Activated CD4-positive, alpha-beta T cell treated with anti-CD3 and anti-CD28 coated beads, Interleukin-2, amount 50 U/mL, for 48 hours (primary cell): Measurements from ENCODE around the gene CACNG4.

Experiments
- DNase-seq, 2 experiments: peaks; one replicate each; pipeline ENCODE4 v3.0.0-alpha.2; 2020

The CACNG4 gene

DNA sequence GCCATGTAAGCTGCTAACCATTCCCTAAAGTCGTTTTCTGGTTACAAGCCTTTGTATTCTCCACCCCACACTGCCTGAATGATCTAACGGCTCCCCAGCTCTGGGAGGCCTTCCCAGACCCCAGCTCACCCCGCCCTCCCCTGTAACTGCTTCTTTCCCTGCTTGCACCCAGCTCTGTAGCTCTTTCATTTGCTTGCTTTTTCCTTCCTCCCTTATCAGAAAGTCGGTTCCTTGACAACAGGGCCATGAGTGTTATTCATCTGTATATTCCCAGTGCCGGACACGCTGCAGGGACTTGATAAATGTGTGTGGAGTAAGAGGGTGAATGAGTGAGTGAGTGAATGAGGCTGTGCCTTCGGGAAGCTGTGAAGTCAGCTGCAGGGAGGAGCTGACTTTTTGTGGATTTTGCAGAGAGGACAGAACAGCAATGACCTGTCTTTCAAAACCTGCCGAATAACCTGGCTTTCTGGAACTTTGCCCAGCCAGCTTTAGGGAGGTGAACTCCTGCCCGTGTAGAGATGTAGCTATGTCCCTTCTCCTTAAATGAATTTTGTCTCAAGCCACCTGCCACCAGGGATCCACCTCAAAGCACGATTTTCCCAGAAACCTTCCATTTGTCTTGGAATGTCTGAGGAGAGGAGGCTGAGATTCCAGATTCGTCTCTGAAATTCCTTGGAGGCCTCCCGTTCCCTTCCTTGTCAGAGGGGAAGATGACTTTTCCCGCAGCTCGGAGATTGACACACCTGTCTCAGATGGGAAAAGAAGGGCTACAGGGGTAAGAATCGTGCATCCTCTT, 20.0 kb upstream of the CACNG4 start:
- no peak for DNase-seq

DNA sequence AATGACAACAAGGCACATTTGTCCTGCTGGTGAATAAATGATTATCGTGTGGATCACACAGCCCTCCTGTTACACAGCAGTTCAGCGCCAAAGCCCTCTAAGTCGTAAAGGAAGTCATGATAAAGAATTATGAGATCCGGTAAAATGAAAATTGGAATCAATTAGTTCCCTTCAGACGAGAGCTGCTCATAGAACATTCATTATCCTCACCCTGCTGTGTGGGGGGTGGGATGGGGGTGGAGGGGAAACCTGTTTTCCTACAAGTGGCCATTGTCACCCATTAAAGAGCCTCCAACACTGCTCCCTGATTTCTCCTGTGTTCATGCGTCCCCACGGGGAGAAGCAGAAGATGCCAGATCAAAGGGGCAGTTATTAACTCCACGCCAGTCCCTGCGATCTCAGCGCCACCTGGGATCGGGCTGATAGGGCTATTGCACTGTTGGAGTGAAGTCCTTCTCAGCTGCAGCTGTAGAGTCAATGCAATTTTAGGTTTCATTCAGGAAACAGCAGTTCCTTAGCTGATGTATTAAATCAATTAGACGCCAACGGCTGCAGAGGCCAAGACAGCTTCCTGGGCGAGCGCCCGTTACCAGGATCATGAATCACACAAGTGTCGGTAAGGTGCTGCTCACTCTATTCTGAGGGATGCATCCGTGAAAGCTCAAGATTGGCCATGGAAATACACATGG, 19.2 kb upstream of the CACNG4 start:
- DNase-seq = no peak

DNA sequence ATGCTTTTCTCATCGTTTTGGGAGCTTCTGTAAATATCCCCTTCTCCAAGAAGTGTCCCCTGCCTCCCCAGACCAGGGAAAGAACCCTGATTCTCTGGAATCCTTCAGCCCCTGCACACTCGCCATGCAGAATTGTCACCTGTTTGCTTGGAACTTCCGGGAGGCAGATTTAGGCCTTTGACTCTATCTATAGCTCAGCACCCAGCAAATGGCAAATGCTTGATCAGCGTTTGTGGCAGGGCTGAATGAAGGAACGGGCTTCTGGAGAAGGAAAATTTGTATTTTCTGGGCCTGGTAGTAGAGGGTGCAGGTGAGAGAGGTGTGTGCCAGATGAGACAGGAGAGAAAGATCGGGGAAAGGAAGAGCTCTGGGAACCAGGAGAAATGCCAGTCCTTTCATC, 18.3 kb upstream of the CACNG4 start:
- no peak for DNase-seq

DNA sequence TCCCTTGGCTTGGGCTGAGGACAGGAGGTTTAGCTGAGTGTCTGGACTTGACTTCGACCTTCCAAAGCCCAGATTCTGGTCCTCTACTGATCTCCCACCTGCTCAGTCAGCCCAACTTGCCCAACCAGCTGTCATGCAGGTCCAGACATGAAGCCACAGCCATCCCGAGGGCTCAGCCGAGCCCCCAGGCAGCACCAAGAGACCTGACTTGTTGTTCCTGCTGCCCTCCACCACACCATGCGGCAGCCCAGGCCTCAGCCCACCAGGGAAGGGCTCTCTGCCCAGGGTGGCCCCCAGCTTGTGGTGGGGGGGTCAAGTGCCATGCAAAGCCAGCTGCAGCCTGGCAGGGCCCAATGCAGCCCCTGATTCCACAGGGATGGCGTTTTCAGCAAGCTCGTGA, 17.2 kb upstream of the CACNG4 start:
- no peak for DNase-seq

DNA sequence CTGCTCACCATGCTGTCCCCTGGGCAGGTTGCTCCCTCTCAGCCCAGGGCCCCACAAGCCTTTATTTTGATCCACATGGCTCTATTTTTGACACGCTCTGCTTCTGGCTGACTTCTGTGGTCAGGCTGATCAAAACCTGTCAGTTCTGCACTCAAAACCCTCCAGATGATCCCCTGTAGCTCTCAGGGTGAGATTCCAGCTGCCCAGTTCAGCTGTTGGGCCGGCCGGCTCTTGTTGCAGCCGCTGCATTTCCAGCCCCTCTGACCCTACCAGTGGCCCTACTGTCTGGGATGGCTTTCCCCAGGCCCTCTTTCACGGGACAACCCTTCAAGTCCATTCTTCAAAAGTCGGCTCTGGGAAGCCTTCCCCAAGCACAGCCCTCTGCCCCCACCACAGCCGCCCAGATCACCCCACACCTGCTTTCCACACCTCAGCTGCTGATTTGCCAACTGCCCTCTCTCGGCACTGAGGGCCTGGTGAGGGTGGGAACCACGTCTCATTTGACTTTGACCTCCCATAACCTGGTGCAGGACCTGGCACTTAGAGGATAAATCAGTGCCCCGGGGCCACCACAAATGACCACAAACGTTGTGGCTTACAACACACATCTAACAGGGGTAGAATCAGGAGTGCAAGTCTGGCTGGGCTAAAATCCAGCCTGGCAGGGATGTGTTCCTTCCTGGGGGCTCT, 16.3 kb upstream of the CACNG4 start:
- no peak for DNase-seq

DNA sequence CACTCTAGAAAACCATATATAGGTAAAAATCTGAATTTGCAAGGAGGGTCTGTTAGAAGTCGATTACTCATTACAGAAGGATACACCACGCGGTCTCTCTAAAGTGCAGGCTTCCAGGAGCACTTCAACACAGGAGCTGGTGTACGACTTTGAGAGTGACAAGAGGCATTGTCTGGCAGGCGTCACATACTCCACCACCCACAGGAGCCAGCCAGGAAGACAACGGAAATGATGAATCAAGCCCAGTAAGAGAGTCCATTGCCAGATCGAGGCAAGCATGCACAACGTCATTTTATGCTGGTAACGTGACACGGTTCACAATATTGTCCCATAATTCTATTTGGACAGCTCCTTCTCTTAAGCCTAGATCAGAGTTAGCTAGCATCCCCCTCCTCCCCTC, 15.0 kb upstream of the CACNG4 start:
- no peak for DNase-seq

DNA sequence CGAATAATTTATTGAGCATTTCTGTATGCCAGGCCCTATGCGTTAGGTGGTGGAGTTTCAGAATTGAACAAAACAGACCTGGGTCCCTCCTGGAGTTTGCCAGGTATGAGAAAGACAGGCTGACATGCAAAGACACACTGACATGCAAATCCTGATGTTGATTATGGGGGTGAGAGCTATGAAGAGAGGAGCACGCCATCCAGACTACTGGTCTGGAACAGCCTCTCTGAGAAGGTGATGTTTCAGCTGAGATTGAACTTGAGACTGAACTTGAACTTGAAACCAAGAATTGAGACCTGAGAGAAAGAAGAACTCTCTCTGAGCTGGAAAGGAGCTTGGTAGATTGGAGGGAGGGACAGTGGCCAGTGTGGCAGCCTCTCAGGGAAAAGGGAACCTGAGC, 14.2 kb upstream of the CACNG4 start:
- DNase-seq = no peak

DNA sequence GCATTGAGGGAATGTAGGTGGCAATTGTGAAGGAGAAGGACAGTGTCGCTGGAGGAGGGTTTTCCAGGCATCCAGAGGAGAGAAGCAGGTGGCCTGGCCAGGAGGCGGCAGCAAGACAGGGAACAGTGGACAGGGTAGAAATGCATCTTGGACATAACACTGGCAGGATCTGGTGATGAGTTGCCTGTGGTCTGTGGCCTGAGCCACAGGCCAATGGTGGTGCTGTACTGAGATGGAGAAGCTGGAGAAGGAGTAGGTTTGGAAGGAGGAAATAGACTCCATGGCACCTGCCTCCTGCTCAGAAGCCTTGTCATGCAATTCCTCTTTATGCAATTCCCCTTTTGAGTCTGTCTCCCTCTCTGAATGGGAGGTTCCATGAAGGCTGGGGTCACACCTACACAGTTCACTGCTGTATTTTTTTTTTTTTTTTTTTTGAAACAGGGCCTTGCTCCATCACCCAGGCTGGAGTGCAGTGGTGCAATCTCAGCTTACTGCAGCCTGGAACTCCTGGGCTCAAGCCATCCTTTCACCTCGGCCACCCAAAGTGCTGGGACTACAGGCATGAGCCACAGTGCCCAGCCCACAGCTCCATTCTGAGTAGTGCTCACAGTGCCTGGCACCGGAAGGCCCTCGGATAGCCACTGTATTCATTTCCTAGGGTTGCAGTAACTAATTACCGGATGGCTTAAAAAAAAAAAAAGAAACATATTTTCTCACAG, 13.5 kb upstream of the CACNG4 start:
- DNase-seq = no peak

DNA sequence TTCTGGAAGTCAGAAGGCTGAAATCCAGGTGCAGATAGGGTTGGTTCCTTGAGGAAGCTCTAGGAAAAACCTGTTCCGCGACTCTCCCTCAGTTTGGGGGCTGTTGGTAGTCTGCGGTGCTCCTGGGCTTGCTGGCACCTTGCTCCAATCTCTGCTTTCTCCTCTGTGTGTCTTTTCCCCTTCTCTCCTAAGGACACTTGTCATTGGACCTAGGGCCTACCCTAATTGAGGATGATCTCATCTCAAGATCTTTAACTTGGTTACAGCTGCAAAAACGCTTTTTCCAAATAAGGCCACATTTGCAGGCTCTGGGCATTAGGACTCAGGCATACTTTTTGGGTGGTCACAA, 12.9 kb upstream of the CACNG4 start:
- DNase-seq = no peak

DNA sequence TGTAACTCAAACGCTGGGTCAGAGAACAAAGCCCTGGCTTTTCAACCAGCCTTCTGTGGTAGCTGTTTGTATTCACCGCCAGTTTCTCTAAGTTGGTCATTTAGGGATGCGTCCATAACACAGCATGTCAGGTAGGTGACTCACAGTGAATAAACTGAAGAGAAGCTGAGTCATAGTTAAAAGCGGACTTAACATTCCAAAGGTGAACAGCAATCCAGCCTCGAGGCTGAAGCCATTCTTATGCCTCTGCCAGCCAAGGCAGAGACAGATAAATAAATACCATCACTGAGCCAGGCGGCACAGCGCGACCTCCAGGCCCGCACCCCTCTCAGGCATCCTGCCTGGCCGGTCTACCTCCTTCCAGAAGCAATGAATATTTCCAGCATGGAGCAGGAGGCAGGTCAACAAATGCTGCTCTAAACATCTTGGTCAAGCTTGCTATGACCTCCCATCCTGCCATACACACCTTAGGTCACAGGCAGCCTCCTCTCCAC, 12.4 kb upstream of the CACNG4 start:
- DNase-seq = no peak

DNA sequence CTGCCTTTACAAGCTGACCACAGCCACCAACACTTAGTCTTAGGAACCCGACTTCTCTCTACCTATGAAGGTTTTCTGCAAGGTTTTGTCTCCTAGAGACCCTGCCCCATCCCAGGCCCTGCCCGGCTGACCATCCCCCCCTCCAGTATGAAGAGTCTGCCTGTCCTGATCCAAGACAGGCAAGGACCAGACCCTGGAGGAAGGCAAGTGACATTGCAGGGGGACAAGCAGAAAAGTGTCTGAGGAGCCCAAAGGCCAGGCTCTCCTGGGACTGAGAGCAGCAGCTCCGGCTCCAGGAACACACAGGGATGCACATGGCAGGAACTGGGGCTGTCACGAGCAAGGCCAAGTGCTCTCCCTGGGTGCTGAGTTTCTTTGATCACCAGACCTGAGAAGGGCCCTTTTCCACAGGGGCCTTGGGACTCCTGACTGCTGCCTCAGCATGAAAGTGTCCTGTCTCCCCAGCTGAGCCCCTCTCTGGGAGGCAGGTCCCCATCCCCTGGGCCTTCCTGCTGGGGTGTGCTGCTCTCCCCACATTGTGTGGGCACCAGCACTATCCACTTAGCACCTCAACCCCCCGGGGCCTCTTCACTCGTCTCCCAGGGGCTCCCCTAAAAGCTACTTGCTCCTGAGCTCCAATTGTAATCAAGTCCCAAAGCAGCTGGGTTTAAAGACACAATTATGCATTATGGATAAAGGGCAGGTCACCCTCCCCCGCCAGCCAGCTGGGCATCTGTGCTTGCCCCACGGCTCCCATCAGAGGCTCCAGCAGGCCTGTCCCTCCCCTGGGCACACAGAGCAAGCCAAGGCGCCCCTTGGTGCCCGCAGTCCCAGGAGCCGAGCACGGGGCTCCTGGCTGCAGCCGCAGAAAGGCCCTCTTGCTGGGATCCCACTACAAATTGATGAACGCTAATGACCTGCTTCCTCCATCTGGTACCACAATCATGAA, 11.6 kb upstream of the CACNG4 start:
- DNase-seq = no peak

DNA sequence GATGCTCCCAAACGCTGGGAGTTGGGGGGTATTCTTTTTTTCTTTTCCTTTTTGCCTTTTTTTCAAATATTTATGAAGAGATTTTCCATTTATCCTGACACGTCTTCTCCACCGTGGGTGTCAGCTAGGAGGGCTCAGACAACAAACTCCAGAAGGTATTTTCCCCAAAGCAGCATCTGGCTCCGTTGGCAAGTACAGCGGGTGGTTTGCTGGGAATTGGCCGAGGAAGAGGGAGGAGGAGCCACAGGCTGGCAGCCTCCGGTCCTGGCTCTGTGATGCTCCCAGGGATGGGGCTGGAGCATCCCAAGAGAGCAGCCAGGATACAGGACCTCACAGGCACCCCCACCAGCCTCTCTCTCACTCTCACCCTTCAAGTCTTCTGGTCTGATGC, 10.9 kb upstream of the CACNG4 start:
- DNase-seq = no peak

DNA sequence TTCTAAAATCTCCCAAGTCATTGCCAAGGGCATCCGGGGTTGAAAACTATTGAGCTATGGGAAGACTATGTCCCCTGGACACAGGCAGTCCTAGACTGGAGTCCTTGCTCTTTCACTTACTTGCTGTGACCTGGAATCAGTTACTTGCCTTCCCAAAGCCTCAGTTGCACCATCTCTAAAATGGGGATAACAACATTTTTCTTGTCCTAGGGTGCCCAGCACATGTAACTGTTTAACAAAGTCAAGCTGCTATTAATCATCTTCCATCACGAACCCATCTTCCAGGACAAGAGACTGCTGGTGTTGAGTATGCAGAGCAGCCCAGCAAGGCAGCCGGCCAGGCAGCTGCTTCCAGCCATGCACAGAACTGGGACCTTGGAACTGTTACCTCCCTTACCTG, 9.9 kb upstream of the CACNG4 start:
- no peak for DNase-seq

DNA sequence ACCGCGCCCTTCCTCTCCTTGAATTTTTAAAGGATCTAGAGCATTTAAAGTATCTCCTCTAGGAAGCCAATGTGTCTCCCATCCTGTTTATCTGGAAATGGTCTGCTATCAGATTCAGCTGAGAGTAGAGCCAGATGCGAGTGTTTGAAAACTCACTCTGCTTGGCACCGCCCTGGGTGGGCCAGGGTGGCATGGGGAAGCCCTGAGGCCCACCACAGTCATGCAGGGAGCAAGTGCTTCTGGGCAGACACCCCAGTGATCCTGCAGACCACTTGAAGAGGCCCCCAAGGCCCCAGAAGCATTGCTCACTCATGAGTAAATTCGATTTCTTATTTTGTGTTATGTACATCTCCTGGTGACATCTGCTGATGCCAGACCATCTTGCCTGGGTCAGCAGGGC, 8.7 kb upstream of the CACNG4 start:
- DNase-seq = no peak

DNA sequence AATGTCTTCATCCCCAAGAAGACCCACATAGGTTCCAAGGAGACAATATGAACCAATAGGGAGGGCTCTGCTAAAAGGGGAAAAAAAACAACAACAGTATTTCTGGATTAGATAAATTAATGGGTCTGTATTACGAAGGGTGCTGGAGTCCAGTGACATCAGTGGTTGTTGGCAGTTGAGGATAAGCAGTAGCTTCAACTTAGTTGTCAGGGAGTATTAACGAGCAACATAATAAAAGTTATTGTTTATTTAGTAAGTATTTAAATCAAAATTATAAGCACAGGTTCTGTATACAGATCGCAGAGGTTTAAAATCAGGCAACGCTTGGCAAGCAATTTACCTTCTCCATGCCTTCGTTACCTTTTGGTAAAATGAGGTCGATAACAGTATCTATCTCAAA, 7.6 kb upstream of the CACNG4 start:
- no peak for DNase-seq

DNA sequence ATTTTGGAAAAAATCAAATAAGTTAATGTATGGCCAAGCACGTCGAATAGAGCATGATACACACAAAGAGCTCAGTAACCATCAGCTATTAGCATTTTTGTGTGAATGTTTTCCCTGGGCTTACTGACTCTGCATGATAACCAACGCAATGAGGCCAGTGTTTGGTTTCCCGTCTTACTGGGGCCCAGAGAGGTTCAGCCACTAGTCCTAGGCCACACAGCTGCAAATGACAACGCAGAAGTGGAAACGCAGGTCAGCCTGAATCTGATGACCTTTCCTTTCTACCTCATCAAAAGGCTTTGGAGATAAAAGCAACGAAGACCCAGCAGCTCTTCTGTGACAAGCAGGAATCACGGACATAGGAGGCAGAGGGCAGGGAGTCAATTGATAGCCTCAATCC, 7.2 kb upstream of the CACNG4 start:
- DNase-seq = no peak

DNA sequence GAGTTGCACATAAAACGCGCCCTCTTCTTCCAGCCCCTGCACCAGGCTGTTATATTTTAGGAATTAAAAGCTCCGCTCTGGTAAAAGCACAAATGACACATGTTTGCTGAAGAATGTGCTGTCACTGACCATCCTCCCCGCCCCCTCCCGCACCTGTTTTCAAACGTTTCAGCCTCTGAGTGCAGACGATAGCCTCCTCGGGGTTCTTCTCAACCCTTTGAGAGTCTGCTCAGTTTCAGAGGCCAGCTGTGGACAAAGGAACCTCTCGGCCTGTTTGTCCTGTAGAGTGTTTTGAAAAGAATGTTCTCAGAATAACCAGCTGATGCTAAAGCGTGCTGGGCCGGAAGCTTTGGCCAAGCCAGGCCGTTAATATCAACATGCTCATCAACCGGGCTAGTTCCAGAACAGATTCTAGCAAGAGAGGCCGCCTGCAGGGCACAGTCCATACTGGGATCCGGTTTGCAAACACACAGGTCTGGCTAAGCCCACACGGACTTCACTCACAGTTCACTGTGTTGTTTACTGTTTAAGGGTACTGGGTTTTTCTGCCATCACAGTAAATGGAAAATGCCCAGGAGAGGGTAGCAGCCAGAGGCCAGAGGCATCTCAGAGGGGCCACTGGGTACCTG, 6.4 kb upstream of the CACNG4 start:
- no peak for DNase-seq

DNA sequence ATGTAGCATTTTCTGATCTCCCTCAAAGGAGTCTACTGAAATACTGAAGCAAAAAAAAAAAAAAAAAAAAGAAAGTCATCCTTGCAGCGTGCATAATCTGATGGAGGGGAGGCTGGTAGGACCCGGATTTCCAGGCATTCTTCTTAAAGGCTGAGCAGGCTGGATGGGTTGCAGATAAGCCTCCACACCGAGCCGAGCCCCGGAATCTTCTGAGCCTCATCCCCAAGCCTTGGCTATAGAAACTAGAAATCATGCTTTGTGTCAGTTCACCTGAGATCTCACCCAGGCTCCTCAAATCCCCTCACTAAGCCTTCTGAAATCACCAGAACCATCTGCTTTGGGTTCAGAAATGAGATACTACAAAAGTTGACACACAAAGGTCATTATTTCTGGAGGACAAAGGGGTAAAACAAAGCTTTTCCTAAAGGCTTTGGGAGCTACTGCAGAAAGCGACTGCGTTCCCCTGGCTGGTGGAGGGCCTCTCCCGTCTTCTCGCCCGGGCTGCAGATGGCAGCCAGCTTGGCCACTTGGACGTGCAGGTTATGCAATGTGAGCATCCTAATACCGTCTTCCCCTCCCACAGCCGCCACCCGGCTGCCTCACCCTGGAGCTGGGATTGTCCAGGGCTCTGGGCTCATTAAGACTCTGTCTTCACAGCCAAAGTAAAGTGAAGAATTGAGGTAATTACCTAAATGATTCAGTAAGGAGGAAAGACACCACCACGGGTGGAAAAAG, 4.7 kb upstream of the CACNG4 start:
- DNase-seq = no peak

DNA sequence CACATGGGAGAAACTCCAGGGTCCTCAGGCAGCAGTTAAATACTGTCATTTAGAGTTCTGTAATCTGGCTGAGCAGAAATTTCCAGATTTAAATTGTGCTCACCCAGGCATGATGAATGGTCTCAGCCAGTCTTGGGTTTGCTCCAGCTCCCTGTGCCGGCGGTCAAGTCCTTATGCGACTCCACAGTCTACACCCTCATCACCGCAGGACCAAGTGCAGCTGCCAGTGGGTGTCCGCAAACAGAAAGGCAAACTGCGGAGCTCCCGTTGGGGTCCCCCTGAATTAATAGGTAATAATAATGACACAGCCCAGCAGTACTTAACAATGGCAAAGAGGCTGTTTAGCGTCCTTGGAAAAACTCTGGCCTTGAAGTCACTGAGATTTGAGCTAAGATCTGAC, 3.9 kb upstream of the CACNG4 start:
- DNase-seq = no peak

DNA sequence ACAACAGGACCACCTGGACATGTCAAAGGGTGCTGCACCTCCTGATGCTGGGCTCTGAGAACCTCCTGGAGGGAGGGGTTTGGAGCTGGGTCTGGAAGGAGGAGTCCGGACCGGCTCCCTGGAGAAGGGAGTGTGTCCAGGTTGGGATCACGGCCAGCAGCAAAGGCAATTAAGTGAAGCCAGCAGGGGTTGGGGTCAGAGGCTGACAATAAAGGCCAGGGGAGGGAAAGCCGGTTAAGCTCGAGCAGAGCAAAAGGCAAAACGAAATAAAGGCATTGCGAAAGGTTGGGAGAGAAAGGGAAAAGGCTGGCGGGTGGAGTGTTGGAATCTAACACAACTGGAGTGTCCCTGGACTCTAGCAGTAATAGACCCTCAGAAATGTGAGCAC, 992 bp upstream of the CACNG4 start:
- no peak for DNase-seq
